ENCODE data around the gene CFAP221. TPM values are rescaled to one million over a fixed set of nuclear protein-coding genes. Genes with fewer than 3 reads are reported as not detected.

Gene CFAP221
- total RNA-seq, 1 experiment from 2014 or later: 0.20 TPM

DNA sequence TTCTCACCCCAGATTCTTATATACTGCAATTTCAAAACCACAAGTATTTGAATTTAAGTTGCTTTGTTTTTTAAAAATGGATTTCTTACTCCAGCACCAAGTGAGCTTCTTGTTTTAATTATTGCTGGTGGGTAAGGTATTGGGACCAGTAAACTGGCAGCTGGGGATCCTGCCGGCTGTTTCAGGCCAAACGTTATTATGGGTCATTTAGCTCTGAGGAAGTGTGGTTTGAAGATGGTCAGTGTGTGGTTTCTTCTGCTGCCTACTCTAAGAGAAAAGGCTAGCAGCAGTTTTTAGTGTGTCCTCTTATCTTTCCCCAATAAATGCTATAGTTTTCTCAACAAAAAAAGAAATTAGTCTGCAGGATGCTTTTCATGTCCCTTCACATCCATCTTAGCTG lies 30.6 kb downstream of the CFAP221 start:
- Histone ChIP-seq H3K14ac (ENCODE audit: insufficient read depth, low read length) (no peak overlapping the region), H3K23ac (ENCODE audit: insufficient read length, low read depth, low read length) (no peak overlapping the region), H2BK15ac (ENCODE audit: low read depth, low read length) (no peak overlapping the region), H4K8ac (replicated peaks; ENCODE audit: insufficient read length, low read depth, low read length) (no peak overlapping the region), H3K4me1 (ENCODE audit: insufficient read depth, low read length) (no peaks in the 10 kb centered on the region), H2AFZ (ENCODE audit: low read length) (no peak overlapping the region), H3K27ac (ENCODE audit: insufficient read length, low read depth, low read length) (no peak overlapping the region), H2BK12ac (ENCODE audit: insufficient read length, low read depth, low read length) (no peak overlapping the region), H3K4me2 (ENCODE audit: insufficient read depth, insufficient read length, low read length) (no peak overlapping the region), H3K79me2 (ENCODE audit: insufficient read depth, low read length) (no peaks in the 10 kb centered on the region), H2AK5ac (ENCODE audit: insufficient read length, low read length) (no peak overlapping the region), H4K20me1 (ENCODE audit: control insufficient read depth, insufficient read depth, insufficient read length) (no peaks in the 10 kb centered on the region), H2BK120ac (ENCODE audit: low read depth, low read length, poor library complexity, severe bottlenecking) (no peak overlapping the region), H2BK20ac (ENCODE audit: low read depth, low read length, poor library complexity, severe bottlenecking) (no peak overlapping the region), H2BK5ac (ENCODE audit: insufficient read length, low read length) (no peak overlapping the region), H3K9me3 (ENCODE audit: control insufficient read depth, low read depth, low read length) (no peaks in the 10 kb centered on the region), H3K18ac (ENCODE audit: insufficient read length, low read depth, low read length) (no peak overlapping the region), H3K9ac (ENCODE audit: extremely low read depth, insufficient read length, low read length) (no peak overlapping the region), H3K4ac (ENCODE audit: low read depth, low read length) (no peak overlapping the region), H3K23me2 (ENCODE audit: insufficient read length, low read depth, low read length, poor library complexity, severe bottlenecking) (no peaks in the 10 kb centered on the region), H3T11ph (ENCODE audit: low read length) (no peak overlapping the region), H4K5ac (ENCODE audit: insufficient read length, low read depth, low read length) (no peak overlapping the region), H3K79me1 (ENCODE audit: insufficient read depth, low read depth, low read length, poor library complexity, severe bottlenecking) (no peaks in the 10 kb centered on the region), H4K91ac (ENCODE audit: insufficient read length, low read depth, low read length) (no peak overlapping the region), H3K27me3 (ENCODE audit: insufficient read depth, low read length) (no peaks in the 10 kb centered on the region), H3K56ac (ENCODE audit: insufficient read length, low read depth, low read length) (no peak overlapping the region)
- Mint-ChIP-seq H3K4me1 (no peaks in the 10 kb centered on the region), H3K27ac (0 out of 7 replicates have a peak overlapping the region, but pooled peaks of 1 of the 3 experiments have one; percentile 62), H3K27me3 (ENCODE audit: low read depth) (peaks cover 39% of the 10 kb centered on the region), H3K9me3 (peaks cover under 1 to 3% of the 10 kb centered on the region in 2 experiments; a peak in 2 of 5 replicates), H3K36me3 (ENCODE audit: insufficient read depth in 1 of 3, low read depth in 3 of 3) (no peaks in the 10 kb centered on the region; a peak in 1 of 7 replicates), H3K4me3 (no peak overlapping the region)
- no peak for TF ChIP-seq CTCF (conservative IDR thresholded peaks at IDR 0.05)
- no peak for DNase-seq
- no CpG with 5 or more reads among the region's 2 CpGs for WGBS (ENCODE audit: extremely low coverage, insufficient read length, low lambda C conversion rate)

Measured in H9 (cell line).